Measurements from ENCODE around the gene KIF4B.

Gene KIF4B

GRCh38 chr5:155053501-155053900, 39.9 kb downstream of the KIF4B start:
- DNase-seq (ENCODE audit: low spot score) = no peak

GRCh38 chr5:155056644-155057269, 43.2 kb downstream of the KIF4B start:
- no peak for DNase-seq (ENCODE audit: low spot score)

GRCh38 chr5:155057626-155058025, 44.1 kb downstream of the KIF4B start:
- no peak for DNase-seq (ENCODE audit: low spot score)

GRCh38 chr5:155064580-155064979, 51.0 kb downstream of the KIF4B start:
- DNase-seq (ENCODE audit: low spot score) = no peak

GRCh38 chr5:155066886-155067595, 53.5 kb downstream of the KIF4B start:
- no peak for DNase-seq (ENCODE audit: low spot score)
